IMR-90 (cell line): ENCODE measurements around the gene EEF2K. TPM values are rescaled to one million over a fixed set of nuclear protein-coding genes. Genes with fewer than 3 reads are reported as not detected.

Experiments
- ATAC-seq: fragments of 200-7000 bp; cut with Tn5 transposase; 2 replicates; pipeline ENCODE4 v1.9.1; 2020; ENCODE audit warnings: low read depth, mild to moderate bottlenecking, moderate library complexity
- BruUV-seq: library from RNA; stranded (reverse); fragments of 400-500 nt; replicated peaks from 2 replicates; lab custom pipeline; 2021; lab: Mats Ljungman, UMichigan
- CTCF ChIA-PET: fragments of 300-600 bp; formaldehyde crosslinking; extraction: SDS; loops from one replicate; lab custom pipeline; 2021; ENCODE audit warnings: antibody characterized with exemption; lab: Yijun Ruan, JAX
- POLR2A ChIA-PET: fragments of 300-600 bp; sonication (Branson Sonifier 250); formaldehyde crosslinking; loops from one replicate; lab custom pipeline; 2022; ENCODE audit warnings: antibody characterized with exemption; ENCODE audit not compliant: unreplicated experiment; lab: Charles Lee
- DNase-seq: peaks from one replicate; pipeline ENCODE4 v3.0.0; 2013
- H2AFZ ChIP-seq: replicated peaks from 2 replicates; pipeline ENCODE3; 2013; ENCODE audit warnings: low read length, mild to moderate bottlenecking; ENCODE audit not compliant: poor library complexity
- H2AK5ac ChIP-seq: 2 replicates; pipeline ENCODE4 v1.6.1; 2013; ENCODE audit warnings: low read depth, low read length, inconsistent platforms
- H2AK9ac ChIP-seq: replicated peaks from 2 replicates; pipeline ENCODE3; 2013; ENCODE audit warnings: mild to moderate bottlenecking, low read depth, low read length, moderate library complexity; ENCODE audit not compliant: poor library complexity
- H2BK120ac ChIP-seq: 2 replicates; pipeline ENCODE4 v1.6.1; 2013; ENCODE audit warnings: low read depth, low read length, inconsistent platforms
- H2BK15ac ChIP-seq: 3 replicates; pipeline ENCODE4 v1.6.1; 2013; ENCODE audit warnings: low read depth, low read length, inconsistent platforms
- H2BK20ac ChIP-seq: 2 replicates; pipeline ENCODE4 v1.6.1; 2013; ENCODE audit warnings: low read depth, mild to moderate bottlenecking, inconsistent platforms, low read length, moderate library complexity
- H2BK5ac ChIP-seq: 2 replicates; pipeline ENCODE4 v1.6.1; 2013; ENCODE audit warnings: mild to moderate bottlenecking, low read depth, low read length, inconsistent platforms; ENCODE audit not compliant: poor library complexity, severe bottlenecking
- H3K14ac ChIP-seq: replicated peaks from 2 replicates; pipeline ENCODE4 v1.6.1; 2013; ENCODE audit warnings: low read depth, low read length, inconsistent platforms
- H3K18ac ChIP-seq: 2 replicates; pipeline ENCODE4 v1.6.1; 2013; ENCODE audit warnings: low read depth, low read length, control low read depth
- H3K23ac ChIP-seq: 2 replicates; pipeline ENCODE4 v1.6.1; 2013; ENCODE audit warnings: low read depth, low read length, inconsistent platforms
- H3K27ac ChIP-seq: 2 replicates; pipeline ENCODE4 v1.5.1; 2013; ENCODE audit warnings: mild to moderate bottlenecking, control low read depth, low read length; ENCODE audit not compliant: insufficient read depth
- H3K27me3 ChIP-seq: 2 replicates; pipeline ENCODE4 v1.6.1; 2013; ENCODE audit warnings: low read length; ENCODE audit not compliant: control insufficient read depth, insufficient read depth
- H3K36me3 ChIP-seq: 2 replicates; pipeline ENCODE4 v1.6.1; 2013; ENCODE audit warnings: low read length, mixed read lengths; ENCODE audit not compliant: control insufficient read depth, insufficient read depth
- H3K4ac ChIP-seq: 2 replicates; pipeline ENCODE4 v1.6.1; 2013; ENCODE audit warnings: low read depth, low read length, inconsistent platforms
- H3K4me1 ChIP-seq: 2 replicates; pipeline ENCODE4 v1.6.1; 2013; ENCODE audit warnings: low read length, mixed read lengths; ENCODE audit not compliant: control insufficient read depth, insufficient read depth
- H3K4me2 ChIP-seq: 2 replicates; pipeline ENCODE4 v1.6.1; 2013; ENCODE audit warnings: low read depth, mild to moderate bottlenecking, control low read depth, low read length, moderate library complexity
- H3K4me3 ChIP-seq: 2 replicates; pipeline ENCODE4 v1.5.1; 2013; ENCODE audit warnings: low read depth, mild to moderate bottlenecking, control low read depth, low read length, moderate library complexity; ENCODE audit not compliant: insufficient read depth
- H3K56ac ChIP-seq: 2 replicates; pipeline ENCODE4 v1.6.1; 2013; ENCODE audit warnings: low read length, inconsistent platforms; ENCODE audit not compliant: insufficient read depth; ENCODE audit errors: extremely low read depth
- H3K79me1 ChIP-seq, 2 experiments: 2 replicates each; pipeline ENCODE4 v1.6.1; 2013; ENCODE audit warnings: low read length in 2 of 2, inconsistent platforms in 1 of 2, low read depth in 1 of 2
- H3K9ac ChIP-seq: 2 replicates; pipeline ENCODE4 v1.6.1; 2013; ENCODE audit warnings: low read depth, low read length, control low read depth
- H3K9me1 ChIP-seq: 2 replicates; pipeline ENCODE4 v1.6.1; 2013; ENCODE audit warnings: low read length, inconsistent platforms; ENCODE audit not compliant: insufficient read depth
- H3K9me3 ChIP-seq: 2 replicates; pipeline ENCODE4 v1.6.1; 2013; ENCODE audit warnings: low read length; ENCODE audit not compliant: control insufficient read depth, insufficient read depth
- H4K20me1 ChIP-seq: 2 replicates; pipeline ENCODE4 v1.6.1; 2013; ENCODE audit warnings: low read length, inconsistent platforms; ENCODE audit not compliant: insufficient read depth
- H4K5ac ChIP-seq: 2 replicates; pipeline ENCODE4 v1.6.1; 2013; ENCODE audit warnings: mild to moderate bottlenecking, low read depth, low read length, control low read depth
- H4K8ac ChIP-seq, 2 experiments: 2 replicates each; pipeline ENCODE4 v1.6.1; 2013; ENCODE audit warnings: low read depth in 2 of 2, low read length in 2 of 2, control low read depth in 1 of 2, inconsistent platforms in 1 of 2
- H4K91ac ChIP-seq: 2 replicates; pipeline ENCODE4 v1.6.1; 2013; ENCODE audit warnings: low read depth, low read length, inconsistent platforms; ENCODE audit not compliant: insufficient read depth
- BHLHE40 ChIP-seq: fragments of 150-350 bp; IDR thresholded peaks from 2 replicates; pipeline ENCODE4 v1.6.1; 2016; ENCODE audit warnings: mild to moderate bottlenecking, low read depth, low read length
- CEBPB ChIP-seq: IDR thresholded peaks from 2 replicates; pipeline ENCODE4 v1.6.1; 2012; ENCODE audit warnings: low read depth, low read length, improper control_type of control experiment
- CHD1 ChIP-seq: IDR thresholded peaks from 2 replicates; pipeline ENCODE4 v1.6.1; 2012; ENCODE audit warnings: low read depth, low read length, improper control_type of control experiment
- MAFK ChIP-seq: IDR thresholded peaks from 2 replicates; pipeline ENCODE4 v1.6.1; 2012; ENCODE audit warnings: low read depth, low read length, improper control_type of control experiment
- MAZ ChIP-seq: IDR thresholded peaks from 2 replicates; pipeline ENCODE4 v1.6.1; 2012; ENCODE audit warnings: low read depth, mild to moderate bottlenecking, low read length, improper control_type of control experiment, moderate library complexity, borderline replicate concordance
- MXI1 ChIP-seq: IDR thresholded peaks from 2 replicates; pipeline ENCODE4 v1.6.1; 2012; ENCODE audit warnings: low read depth, mild to moderate bottlenecking, low read length, moderate library complexity, borderline replicate concordance
- RAD21 ChIP-seq: IDR thresholded peaks from 2 replicates; pipeline ENCODE4 v1.6.1; 2012; ENCODE audit warnings: low read length, improper control_type of control experiment
- RFX5 ChIP-seq: IDR thresholded peaks from 2 replicates; pipeline ENCODE4 v1.8.0; 2012; ENCODE audit warnings: low read depth, mild to moderate bottlenecking, low read length, moderate library complexity
- SMC3 ChIP-seq: fragments of 150-350 bp; IDR thresholded peaks from 2 replicates; pipeline ENCODE4 v1.6.1; 2016; ENCODE audit warnings: low read depth, mild to moderate bottlenecking, antibody characterized with exemption, low read length, moderate library complexity
- dilution Hi-C: fragments of 300-500 bp; cut with HindIII; formaldehyde crosslinking; loops from one replicate; pipeline ENCODE4 v1.14.3; 2018; ENCODE audit warnings: low sequenced_read_pairs; ENCODE audit not compliant: unreplicated experiment
- in situ Hi-C: fragments of 300-500 bp; cut with MboI; formaldehyde crosslinking; loops from 3 replicates; pipeline ENCODE4 v1.14.3; 2019; ENCODE audit warnings: low sequenced_read_pairs, inconsistent platforms, mixed read lengths
- intact Hi-C: fragments of 100-400 bp; cut with micrococcal nuclease; formaldehyde crosslinking; loops from 2 replicates; pipeline ENCODE4 v1.10.0; 2022
- polyA plus RNA-seq, 3 experiments: library from polyadenylated mRNA; depleted of rRNA; stranded (reverse); fragments of >200 nt; gene quantifications; 2 replicates each; pipeline ENCODE4 v1.2.3, GENCODE V29; 2012; ENCODE audit warnings: low replicate concordance in 1 of 3
- total RNA-seq: library from RNA; depleted of rRNA; stranded (reverse); fragments of >200 nt; gene quantifications from 2 replicates; pipeline ENCODE4 v1.2.3, GENCODE V29; 2012
- TF ChIP-seq, protein P1 (sequence below): conservative IDR thresholded peaks from 2 replicates; pipeline ENCODE4 v1.5.1; 2012; ENCODE audit warnings: mild to moderate bottlenecking, low read depth, low read length, improper control_type of control experiment
- TF ChIP-seq, protein P2 (sequence below): fragments of 150-350 bp; IDR thresholded peaks from 2 replicates; pipeline ENCODE4 v1.6.1; 2016; ENCODE audit warnings: low read depth, mild to moderate bottlenecking, low read length, moderate library complexity, borderline replicate concordance
- TF ChIP-seq, protein P3 (sequence below): fragments of 150-350 bp; IDR thresholded peaks from 2 replicates; pipeline ENCODE4 v1.6.1; 2017; ENCODE audit warnings: mild to moderate bottlenecking, antibody characterized with exemption, low read length, low read depth

Gene EEF2K
- total and polyA plus RNA-seq, 2 of the 4 experiments (the other 2 are of a cell fraction) = 9.7 to 16.5 TPM

DNA sequence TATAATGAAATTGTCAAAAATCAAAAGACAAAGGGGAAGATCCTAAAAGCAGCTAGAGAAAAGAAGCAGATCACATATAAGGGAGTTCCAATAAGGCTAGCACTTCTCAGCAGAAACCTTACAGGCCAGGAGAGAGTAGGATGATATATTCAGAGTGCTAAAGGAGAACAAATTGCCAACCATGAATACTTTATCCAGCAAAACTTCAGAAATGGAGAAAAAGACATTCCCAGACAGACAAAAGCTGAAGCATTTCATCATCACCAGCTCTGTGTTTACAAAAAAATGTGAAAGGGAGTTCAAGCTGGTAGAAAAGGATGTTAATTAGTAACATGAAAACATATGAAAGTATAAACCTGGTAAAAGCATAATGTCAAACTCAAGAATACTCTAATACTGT lies 131.0 kb downstream of the EEF2K start:
- Histone ChIP-seq H2AK5ac (no peak overlapping the region), H2BK15ac (no peak overlapping the region), H2AFZ (no peak overlapping the region), H3K18ac (no peak overlapping the region), H2BK5ac (no peak overlapping the region), H3K9me3 (peaks cover 3% of the 10 kb centered on the region; the same call in 1 of the 2 replicates), H3K9me1 (peaks cover 9% of the 10 kb centered on the region), H3K23ac (no peak overlapping the region), H4K8ac (no peak overlapping the region), H4K20me1 (peaks cover 18% of the 10 kb centered on the region), H4K91ac (no peak overlapping the region), H2AK9ac (no peak overlapping the region), H4K5ac (no peak overlapping the region), H3K4ac (no peak overlapping the region), H3K9ac (no peak overlapping the region), H3K36me3 (peaks cover 42% of the 10 kb centered on the region), H3K56ac (no peak overlapping the region), H3K27ac (no peak overlapping the region), H3K27me3 (no peaks in the 10 kb centered on the region), H3K4me3 (no peak overlapping the region), H3K4me1 (peaks cover 5% of the 10 kb centered on the region; the same call in 1 of the 2 replicates), H3K79me1 (peaks cover 18 to 39% of the 10 kb centered on the region in 2 experiments), H2BK120ac (no peak overlapping the region), H2BK20ac (no peak overlapping the region), H3K4me2 (no peak overlapping the region), H3K14ac (no peak overlapping the region)
- TF ChIP-seq, protein P1, sequence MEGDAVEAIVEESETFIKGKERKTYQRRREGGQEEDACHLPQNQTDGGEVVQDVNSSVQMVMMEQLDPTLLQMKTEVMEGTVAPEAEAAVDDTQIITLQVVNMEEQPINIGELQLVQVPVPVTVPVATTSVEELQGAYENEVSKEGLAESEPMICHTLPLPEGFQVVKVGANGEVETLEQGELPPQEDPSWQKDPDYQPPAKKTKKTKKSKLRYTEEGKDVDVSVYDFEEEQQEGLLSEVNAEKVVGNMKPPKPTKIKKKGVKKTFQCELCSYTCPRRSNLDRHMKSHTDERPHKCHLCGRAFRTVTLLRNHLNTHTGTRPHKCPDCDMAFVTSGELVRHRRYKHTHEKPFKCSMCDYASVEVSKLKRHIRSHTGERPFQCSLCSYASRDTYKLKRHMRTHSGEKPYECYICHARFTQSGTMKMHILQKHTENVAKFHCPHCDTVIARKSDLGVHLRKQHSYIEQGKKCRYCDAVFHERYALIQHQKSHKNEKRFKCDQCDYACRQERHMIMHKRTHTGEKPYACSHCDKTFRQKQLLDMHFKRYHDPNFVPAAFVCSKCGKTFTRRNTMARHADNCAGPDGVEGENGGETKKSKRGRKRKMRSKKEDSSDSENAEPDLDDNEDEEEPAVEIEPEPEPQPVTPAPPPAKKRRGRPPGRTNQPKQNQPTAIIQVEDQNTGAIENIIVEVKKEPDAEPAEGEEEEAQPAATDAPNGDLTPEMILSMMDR = no peak
- no peak for TF ChIP-seq BHLHE40
- TF ChIP-seq, protein P2, sequence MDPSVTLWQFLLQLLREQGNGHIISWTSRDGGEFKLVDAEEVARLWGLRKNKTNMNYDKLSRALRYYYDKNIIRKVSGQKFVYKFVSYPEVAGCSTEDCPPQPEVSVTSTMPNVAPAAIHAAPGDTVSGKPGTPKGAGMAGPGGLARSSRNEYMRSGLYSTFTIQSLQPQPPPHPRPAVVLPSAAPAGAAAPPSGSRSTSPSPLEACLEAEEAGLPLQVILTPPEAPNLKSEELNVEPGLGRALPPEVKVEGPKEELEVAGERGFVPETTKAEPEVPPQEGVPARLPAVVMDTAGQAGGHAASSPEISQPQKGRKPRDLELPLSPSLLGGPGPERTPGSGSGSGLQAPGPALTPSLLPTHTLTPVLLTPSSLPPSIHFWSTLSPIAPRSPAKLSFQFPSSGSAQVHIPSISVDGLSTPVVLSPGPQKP = no peak
- no peak for TF ChIP-seq MAZ
- TF ChIP-seq, protein P3, sequence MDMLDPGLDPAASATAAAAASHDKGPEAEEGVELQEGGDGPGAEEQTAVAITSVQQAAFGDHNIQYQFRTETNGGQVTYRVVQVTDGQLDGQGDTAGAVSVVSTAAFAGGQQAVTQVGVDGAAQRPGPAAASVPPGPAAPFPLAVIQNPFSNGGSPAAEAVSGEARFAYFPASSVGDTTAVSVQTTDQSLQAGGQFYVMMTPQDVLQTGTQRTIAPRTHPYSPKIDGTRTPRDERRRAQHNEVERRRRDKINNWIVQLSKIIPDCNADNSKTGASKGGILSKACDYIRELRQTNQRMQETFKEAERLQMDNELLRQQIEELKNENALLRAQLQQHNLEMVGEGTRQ = no peak
- no peak for TF ChIP-seq CEBPB
- TF ChIP-seq MXI1 = no peak
- no peak for TF ChIP-seq RAD21
- no peak for TF ChIP-seq CHD1
- TF ChIP-seq MAFK = no peak
- no peak for TF ChIP-seq SMC3
- no peak for TF ChIP-seq RFX5
- CTCF ChIA-PET = interaction anchor here (1.0 kb wide), 1 partner anchor 16 kb away, joined by 3 read pairs; no protein-coding TSS in a partner anchor
- intact Hi-C loops = no loop called here
- POLR2A ChIA-PET = no interaction called here
- in situ Hi-C loops = loop anchor here (25.0 kb wide), 1 partner anchor 1175 kb away; the partner anchor contains the start of genes DNAH3 and LDAF1
- no TSS peak for BruUV-seq
- no peak for ATAC-seq
- no peak for DNase-seq
- dilution Hi-C loops = no loop called here
